ENCODE results near the gene SYS1.
"Not testable (repeated sequence)": the region's sequence is repeated elsewhere in the genome, so short reads cannot be mapped to it uniquely, and the experiment has no call there.

SYS1 gene

DNA sequence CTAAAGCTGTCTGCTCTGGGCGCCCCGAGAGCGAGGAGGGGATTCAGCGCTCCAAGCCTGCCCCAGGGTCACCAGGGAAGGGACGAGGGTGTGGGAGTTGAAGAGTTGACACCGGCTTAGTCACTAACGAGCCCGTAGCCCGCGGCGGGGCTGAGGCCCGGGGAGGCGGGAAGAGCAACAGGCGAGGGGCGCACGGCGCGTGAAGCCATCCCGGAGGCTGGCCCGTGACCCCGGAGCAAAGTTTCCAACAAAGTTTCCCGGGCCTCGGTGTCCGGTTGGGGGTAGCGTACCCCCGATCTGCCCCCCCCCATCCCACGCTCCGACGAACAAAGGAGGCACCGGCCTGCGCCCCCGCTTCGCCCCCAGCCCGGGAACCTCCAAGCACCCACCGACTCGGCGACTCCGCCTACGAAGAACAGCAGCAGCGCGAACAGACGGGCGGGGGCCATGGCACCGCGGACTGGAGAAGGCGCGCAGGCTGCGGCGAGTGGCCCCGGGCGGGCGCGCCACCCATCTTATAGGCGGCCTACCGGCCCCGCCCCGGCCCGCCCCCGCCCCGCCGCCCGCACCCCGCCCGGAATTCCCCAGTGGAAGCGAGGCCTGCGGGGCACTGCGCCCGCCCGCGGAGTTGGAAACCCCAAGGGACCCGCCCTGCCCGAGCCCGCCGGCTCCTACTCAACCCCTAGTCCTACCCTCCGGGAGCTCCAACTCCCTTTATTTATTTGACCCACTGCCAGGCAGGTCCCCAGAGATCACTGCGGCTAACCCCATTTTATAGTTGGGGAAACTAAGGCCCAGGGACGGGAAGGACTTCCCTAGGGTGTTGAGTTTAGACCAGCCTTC lies 14.8 kb upstream of the SYS1 start, which contains the start of gene SDC4:
TSS of gene SDC4 (minus strand) at position 489 of the 843 bp plus-strand sequence. CDS start at position 449, 40 bp downstream.
- Histone ChIP-seq H3K9me3 (no peaks in the 10 kb centered on the region), H3K27me3 (peaks cover 70% of the 10 kb centered on the region), H3K36me3 (no peaks in the 10 kb centered on the region), H3K4me1 (ENCODE audit: control insufficient read depth in 1 of 2, insufficient read depth in 1 of 2, low read depth in 1 of 2, low read length in 1 of 2) (peaks cover 0 to 9% of the 10 kb centered on the region in 2 experiments), H3K27ac (no peak within 1 kb of the TSS), H3K4me3 (ENCODE audit: low read depth in 1 of 2, low read length in 1 of 2) (no peak within 1 kb of the TSS)
- TF ChIP-seq, protein P1, sequence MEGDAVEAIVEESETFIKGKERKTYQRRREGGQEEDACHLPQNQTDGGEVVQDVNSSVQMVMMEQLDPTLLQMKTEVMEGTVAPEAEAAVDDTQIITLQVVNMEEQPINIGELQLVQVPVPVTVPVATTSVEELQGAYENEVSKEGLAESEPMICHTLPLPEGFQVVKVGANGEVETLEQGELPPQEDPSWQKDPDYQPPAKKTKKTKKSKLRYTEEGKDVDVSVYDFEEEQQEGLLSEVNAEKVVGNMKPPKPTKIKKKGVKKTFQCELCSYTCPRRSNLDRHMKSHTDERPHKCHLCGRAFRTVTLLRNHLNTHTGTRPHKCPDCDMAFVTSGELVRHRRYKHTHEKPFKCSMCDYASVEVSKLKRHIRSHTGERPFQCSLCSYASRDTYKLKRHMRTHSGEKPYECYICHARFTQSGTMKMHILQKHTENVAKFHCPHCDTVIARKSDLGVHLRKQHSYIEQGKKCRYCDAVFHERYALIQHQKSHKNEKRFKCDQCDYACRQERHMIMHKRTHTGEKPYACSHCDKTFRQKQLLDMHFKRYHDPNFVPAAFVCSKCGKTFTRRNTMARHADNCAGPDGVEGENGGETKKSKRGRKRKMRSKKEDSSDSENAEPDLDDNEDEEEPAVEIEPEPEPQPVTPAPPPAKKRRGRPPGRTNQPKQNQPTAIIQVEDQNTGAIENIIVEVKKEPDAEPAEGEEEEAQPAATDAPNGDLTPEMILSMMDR (IDR thresholded peaks at IDR 0.05): no peak

DNA sequence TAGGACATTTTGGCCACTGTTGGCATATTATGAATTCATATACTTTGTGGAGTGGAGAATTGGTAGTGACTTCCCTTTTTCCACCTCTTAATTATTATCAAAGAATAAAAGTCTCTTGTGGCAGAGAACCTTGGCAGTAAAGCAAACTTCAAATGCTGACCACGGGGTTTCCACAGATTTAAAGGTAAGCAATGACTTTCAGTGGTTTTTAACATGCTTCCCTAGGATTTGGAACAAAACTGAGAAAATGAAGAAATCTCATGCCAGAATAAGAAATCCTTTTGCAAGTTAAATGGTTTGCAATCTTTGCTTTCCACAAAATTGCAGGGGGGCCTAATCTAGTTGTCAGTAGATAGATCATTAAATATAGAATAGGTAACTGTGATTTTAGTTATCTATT lies 12.7 kb upstream of the SYS1 start:
- no peaks in the 10 kb centered on the region for H3K9me3 ChIP-seq

DNA sequence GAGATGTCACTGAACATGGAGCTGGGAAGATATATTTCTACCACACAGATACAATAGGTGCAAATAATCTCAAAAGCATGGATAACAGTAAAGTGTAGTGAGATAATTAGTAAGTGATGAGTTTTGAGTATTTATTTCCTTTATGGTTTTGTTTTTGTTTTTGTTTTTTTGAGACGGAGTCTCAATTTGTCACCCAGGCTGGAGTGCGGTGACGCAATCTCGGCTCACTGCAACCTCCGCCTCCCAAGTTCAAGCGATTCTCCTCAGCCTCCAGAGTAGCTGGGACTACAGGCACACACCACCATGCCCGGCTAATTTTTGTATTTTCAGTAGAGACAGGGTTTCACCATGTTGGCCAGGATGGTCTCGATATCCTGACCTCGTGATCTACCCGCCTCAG lies 12.2 kb upstream of the SYS1 start:
- H3K36me3 ChIP-seq; H3K27ac ChIP-seq; H3K4me1 ChIP-seq (ENCODE audit: control insufficient read depth in 1 of 2, insufficient read depth in 1 of 2, low read depth in 1 of 2, low read length in 1 of 2); H3K4me3 ChIP-seq (ENCODE audit: low read depth in 1 of 2, low read length in 1 of 2); H3K9me3 ChIP-seq: not testable (repeated sequence)
- H3K27me3 ChIP-seq: peaks cover 49% of the 10 kb centered on the region

More for the DNA sequence above, 12.7 kb upstream of the SYS1 start:
- TF ChIP-seq, protein P1 (IDR thresholded peaks at IDR 0.05): no peak
- peaks cover 55% of the 10 kb centered on the region for H3K27me3 ChIP-seq
- H3K27ac ChIP-seq: no peak overlapping the region
- no peak overlapping the region for H3K4me3 ChIP-seq (ENCODE audit: low read depth in 1 of 2, low read length in 1 of 2)
- no peaks in the 10 kb centered on the region for H3K36me3 ChIP-seq
- H3K4me1 ChIP-seq (ENCODE audit: control insufficient read depth in 1 of 2, insufficient read depth in 1 of 2, low read depth in 1 of 2, low read length in 1 of 2): peaks cover 0 to 9% of the 10 kb centered on the region in 2 experiments

DNA sequence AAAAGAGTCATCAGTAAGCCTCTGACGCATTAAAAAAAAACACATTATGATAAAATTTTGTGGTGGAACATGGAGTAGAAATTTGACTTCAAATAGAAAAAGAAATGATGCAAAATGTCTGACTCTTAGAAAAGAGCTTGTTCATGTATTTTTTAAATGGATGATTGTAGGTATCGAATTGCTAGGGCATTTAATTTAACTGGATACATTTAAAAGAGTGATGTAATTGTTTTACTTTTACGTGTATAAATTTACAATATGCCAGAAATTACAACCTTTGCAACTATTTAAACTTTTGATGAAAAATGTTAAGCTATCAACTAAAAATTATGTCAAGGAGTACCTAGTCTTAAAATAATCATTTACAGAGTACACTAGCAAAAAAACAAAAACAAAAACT lies 10.2 kb upstream of the SYS1 start:
- TF ChIP-seq, protein P1 (IDR thresholded peaks at IDR 0.05): no peak
- Histone ChIP-seq H3K27me3 (peaks cover 30% of the 10 kb centered on the region), H3K4me1 (ENCODE audit: control insufficient read depth in 1 of 2, insufficient read depth in 1 of 2, low read depth in 1 of 2, low read length in 1 of 2) (peaks cover 0 to 8% of the 10 kb centered on the region in 2 experiments), H3K27ac (no peak overlapping the region), H3K4me3 (ENCODE audit: low read depth in 1 of 2, low read length in 1 of 2) (no peak overlapping the region), H3K9me3 (no peaks in the 10 kb centered on the region), H3K36me3 (no peaks in the 10 kb centered on the region)

DNA sequence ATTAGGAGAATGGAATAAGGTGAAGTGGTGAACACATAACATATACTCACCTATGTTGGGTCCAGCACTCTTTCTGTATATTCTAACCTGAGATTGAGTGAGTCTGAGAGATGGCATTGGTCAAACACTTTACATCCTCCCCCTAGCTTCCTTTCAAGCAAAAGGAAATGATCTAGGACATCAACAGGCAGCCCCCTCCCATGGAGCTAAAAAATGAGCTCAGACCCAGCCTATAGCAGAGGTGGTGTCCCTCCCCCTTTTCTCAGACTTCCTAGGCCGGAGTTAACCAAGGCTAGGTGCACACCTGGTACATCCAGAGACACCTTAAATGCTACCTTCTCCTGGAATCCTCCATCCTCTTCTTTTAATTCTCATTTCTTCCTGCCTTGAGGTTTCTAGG lies 9.2 kb upstream of the SYS1 start:
- no peak overlapping the region for H3K4me3 ChIP-seq (ENCODE audit: low read depth in 1 of 2, low read length in 1 of 2)
- no peak overlapping the region for H3K27ac ChIP-seq
- H3K36me3 ChIP-seq: no peaks in the 10 kb centered on the region

More for the DNA sequence above, 9.2 kb upstream of the SYS1 start:
- Histone ChIP-seq H3K27me3 (peaks cover 20% of the 10 kb centered on the region), H3K4me1 (ENCODE audit: control insufficient read depth in 1 of 2, insufficient read depth in 1 of 2, low read depth in 1 of 2, low read length in 1 of 2) (peaks cover 0 to 7% of the 10 kb centered on the region in 2 experiments), H3K9me3 (no peaks in the 10 kb centered on the region)
- TF ChIP-seq, protein P1 (IDR thresholded peaks at IDR 0.05): no peak

Data from neutrophil (primary cell).